ENCODE data around the gene FOXE1.

Gene FOXE1

GRCh38 chr9:97861148-97861475 lies 8.1 kb downstream of the FOXE1 start:
- Histone ChIP-seq H3K27me3 (ENCODE audit: control insufficient read depth in 2 of 2, insufficient read depth in 2 of 2, low read length in 2 of 2) (peaks cover 36 to 46% of the 10 kb centered on the region in 2 donors), H3K36me3 (ENCODE audit: control insufficient read depth in 2 of 2, insufficient read depth in 2 of 2, low read length in 2 of 2) (no peaks in the 10 kb centered on the region), H3K9ac (ENCODE audit: low read depth in 1 of 2, low read length in 2 of 2) (no peak overlapping the region), H3K9me3 (ENCODE audit: control insufficient read depth in 2 of 2, low read length in 2 of 2) (peaks cover 0 to under 1% of the 10 kb centered on the region in 2 donors), H3K4me1 (ENCODE audit: control insufficient read depth in 2 of 2, insufficient read depth in 2 of 2, low read length in 2 of 2) (no peaks in the 10 kb centered on the region), H3K4me3 (ENCODE audit: low read length in 2 of 2) (no peak overlapping the region), H3K27ac (ENCODE audit: low read depth in 2 of 2, low read length in 2 of 2) (no peak overlapping the region)

- Histone ChIP-seq H3K27me3 (ENCODE audit: control insufficient read depth in 2 of 2, insufficient read depth in 2 of 2, low read length in 2 of 2) (peaks cover 20 to 28% of the 10 kb centered on the region in 2 donors), H3K4me3 (ENCODE audit: low read length in 2 of 2) (no peak overlapping the region), H3K9me3 (ENCODE audit: control insufficient read depth in 2 of 2, low read length in 2 of 2) (peaks cover 0 to 7% of the 10 kb centered on the region in 2 donors), H3K4me1 (ENCODE audit: control insufficient read depth in 2 of 2, insufficient read depth in 2 of 2, low read length in 2 of 2) (no peaks in the 10 kb centered on the region), H3K9ac (ENCODE audit: low read depth in 1 of 2, low read length in 2 of 2) (no peak overlapping the region), H3K27ac (ENCODE audit: low read depth in 2 of 2, low read length in 2 of 2) (no peak overlapping the region), H3K36me3 (ENCODE audit: control insufficient read depth in 2 of 2, insufficient read depth in 2 of 2, low read length in 2 of 2) (no peaks in the 10 kb centered on the region)
Observed at GRCh38 chr9:97863314-97863713, 10.3 kb downstream of the FOXE1 start.

- Histone ChIP-seq H3K36me3 (ENCODE audit: control insufficient read depth in 2 of 2, insufficient read depth in 2 of 2, low read length in 2 of 2) (no peaks in the 10 kb centered on the region), H3K27ac (ENCODE audit: low read depth in 2 of 2, low read length in 2 of 2) (no peak overlapping the region), H3K27me3 (ENCODE audit: control insufficient read depth in 2 of 2, insufficient read depth in 2 of 2, low read length in 2 of 2) (peaks cover 13 to 20% of the 10 kb centered on the region in 2 donors), H3K4me3 (ENCODE audit: low read length in 2 of 2) (no peak overlapping the region), H3K9me3 (ENCODE audit: control insufficient read depth in 2 of 2, low read length in 2 of 2) (peaks cover 0 to 7% of the 10 kb centered on the region in 2 donors), H3K9ac (ENCODE audit: low read depth in 1 of 2, low read length in 2 of 2) (no peak overlapping the region), H3K4me1 (ENCODE audit: control insufficient read depth in 2 of 2, insufficient read depth in 2 of 2, low read length in 2 of 2) (no peaks in the 10 kb centered on the region)
Observed at GRCh38 chr9:97864396-97864795, 11.4 kb downstream of the FOXE1 start.

- peaks cover 0 to 7% of the 10 kb centered on the region in 2 donors for H3K9me3 ChIP-seq (ENCODE audit: control insufficient read depth in 2 of 2, low read length in 2 of 2)
- H3K27me3 ChIP-seq (ENCODE audit: control insufficient read depth in 2 of 2, insufficient read depth in 2 of 2, low read length in 2 of 2): peaks cover 0 to 3% of the 10 kb centered on the region in 2 donors
- no peaks in the 10 kb centered on the region for H3K36me3 ChIP-seq (ENCODE audit: control insufficient read depth in 2 of 2, insufficient read depth in 2 of 2, low read length in 2 of 2)
- H3K4me3 ChIP-seq (ENCODE audit: low read length in 2 of 2): no peak overlapping the region
- H3K4me1 ChIP-seq (ENCODE audit: control insufficient read depth in 2 of 2, insufficient read depth in 2 of 2, low read length in 2 of 2): no peaks in the 10 kb centered on the region
- H3K27ac ChIP-seq (ENCODE audit: low read depth in 2 of 2, low read length in 2 of 2): no peak overlapping the region
- no peak overlapping the region for H3K9ac ChIP-seq (ENCODE audit: low read depth in 1 of 2, low read length in 2 of 2)
Observed at GRCh38 chr9:97866300-97866699, 13.3 kb downstream of the FOXE1 start.

- Histone ChIP-seq H3K27ac (ENCODE audit: low read depth in 2 of 2, low read length in 2 of 2) (no peak overlapping the region), H3K4me1 (ENCODE audit: control insufficient read depth in 2 of 2, insufficient read depth in 2 of 2, low read length in 2 of 2) (no peaks in the 10 kb centered on the region), H3K4me3 (ENCODE audit: low read length in 2 of 2) (no peak overlapping the region)
Observed at GRCh38 chr9:97866848-97867247, 13.8 kb downstream of the FOXE1 start.

GRCh38 chr9:97868859-97869258 lies 15.8 kb downstream of the FOXE1 start:
- Histone ChIP-seq H3K27ac (ENCODE audit: low read depth in 2 of 2, low read length in 2 of 2) (no peak overlapping the region), H3K36me3 (ENCODE audit: control insufficient read depth in 2 of 2, insufficient read depth in 2 of 2, low read length in 2 of 2) (no peaks in the 10 kb centered on the region), H3K4me3 (ENCODE audit: low read length in 2 of 2) (no peak overlapping the region), H3K9ac (ENCODE audit: low read depth in 1 of 2, low read length in 2 of 2) (no peak overlapping the region), H3K4me1 (ENCODE audit: control insufficient read depth in 2 of 2, insufficient read depth in 2 of 2, low read length in 2 of 2) (no peaks in the 10 kb centered on the region), H3K27me3 (ENCODE audit: control insufficient read depth in 2 of 2, insufficient read depth in 2 of 2, low read length in 2 of 2) (no peaks in the 10 kb centered on the region), H3K9me3 (ENCODE audit: control insufficient read depth in 2 of 2, low read length in 2 of 2) (peaks cover 0 to 7% of the 10 kb centered on the region in 2 donors)

More at GRCh38 chr9:97866848-97867247, 13.8 kb downstream of the FOXE1 start:
- Histone ChIP-seq H3K9ac (ENCODE audit: low read depth in 1 of 2, low read length in 2 of 2) (no peak overlapping the region), H3K27me3 (ENCODE audit: control insufficient read depth in 2 of 2, insufficient read depth in 2 of 2, low read length in 2 of 2) (peaks cover 0 to 3% of the 10 kb centered on the region in 2 donors), H3K36me3 (ENCODE audit: control insufficient read depth in 2 of 2, insufficient read depth in 2 of 2, low read length in 2 of 2) (no peaks in the 10 kb centered on the region), H3K9me3 (ENCODE audit: control insufficient read depth in 2 of 2, low read length in 2 of 2) (peaks cover 0 to 7% of the 10 kb centered on the region in 2 donors)

- no peaks in the 10 kb centered on the region for H3K27me3 ChIP-seq (ENCODE audit: control insufficient read depth in 2 of 2, insufficient read depth in 2 of 2, low read length in 2 of 2)
- no peak overlapping the region for H3K4me3 ChIP-seq (ENCODE audit: low read length in 2 of 2)
- H3K36me3 ChIP-seq (ENCODE audit: control insufficient read depth in 2 of 2, insufficient read depth in 2 of 2, low read length in 2 of 2): no peaks in the 10 kb centered on the region
- H3K4me1 ChIP-seq (ENCODE audit: control insufficient read depth in 2 of 2, insufficient read depth in 2 of 2, low read length in 2 of 2): no peaks in the 10 kb centered on the region
- no peak overlapping the region for H3K27ac ChIP-seq (ENCODE audit: low read depth in 2 of 2, low read length in 2 of 2)
- no peaks in the 10 kb centered on the region for H3K9me3 ChIP-seq (ENCODE audit: control insufficient read depth in 2 of 2, low read length in 2 of 2)
- H3K9ac ChIP-seq (ENCODE audit: low read depth in 1 of 2, low read length in 2 of 2): no peak overlapping the region
Observed at GRCh38 chr9:97873425-97873824, 20.4 kb downstream of the FOXE1 start.

GRCh38 chr9:97873882-97874281 lies 20.9 kb downstream of the FOXE1 start:
- Histone ChIP-seq H3K4me3 (ENCODE audit: low read length in 2 of 2) (no peak overlapping the region), H3K27ac (ENCODE audit: low read depth in 2 of 2, low read length in 2 of 2) (no peak overlapping the region), H3K36me3 (ENCODE audit: control insufficient read depth in 2 of 2, insufficient read depth in 2 of 2, low read length in 2 of 2) (no peaks in the 10 kb centered on the region)

GRCh38 chr9:97874624-97875023 lies 21.6 kb downstream of the FOXE1 start:
- no peak overlapping the region for H3K27ac ChIP-seq (ENCODE audit: low read depth in 2 of 2, low read length in 2 of 2)
- H3K36me3 ChIP-seq (ENCODE audit: control insufficient read depth in 2 of 2, insufficient read depth in 2 of 2, low read length in 2 of 2): no peaks in the 10 kb centered on the region
- no peak overlapping the region for H3K9ac ChIP-seq (ENCODE audit: low read depth in 1 of 2, low read length in 2 of 2)
- H3K9me3 ChIP-seq (ENCODE audit: control insufficient read depth in 2 of 2, low read length in 2 of 2): no peaks in the 10 kb centered on the region
- no peak overlapping the region for H3K4me3 ChIP-seq (ENCODE audit: low read length in 2 of 2)
- H3K27me3 ChIP-seq (ENCODE audit: control insufficient read depth in 2 of 2, insufficient read depth in 2 of 2, low read length in 2 of 2): no peaks in the 10 kb centered on the region
- H3K4me1 ChIP-seq (ENCODE audit: control insufficient read depth in 2 of 2, insufficient read depth in 2 of 2, low read length in 2 of 2): no peaks in the 10 kb centered on the region

More at GRCh38 chr9:97873882-97874281, 20.9 kb downstream of the FOXE1 start:
- Histone ChIP-seq H3K9me3 (ENCODE audit: control insufficient read depth in 2 of 2, low read length in 2 of 2) (no peaks in the 10 kb centered on the region), H3K9ac (ENCODE audit: low read depth in 1 of 2, low read length in 2 of 2) (no peak overlapping the region), H3K27me3 (ENCODE audit: control insufficient read depth in 2 of 2, insufficient read depth in 2 of 2, low read length in 2 of 2) (no peaks in the 10 kb centered on the region), H3K4me1 (ENCODE audit: control insufficient read depth in 2 of 2, insufficient read depth in 2 of 2, low read length in 2 of 2) (no peaks in the 10 kb centered on the region)

GRCh38 chr9:97875111-97875510 lies 22.1 kb downstream of the FOXE1 start:
- H3K27me3 ChIP-seq (ENCODE audit: control insufficient read depth in 2 of 2, insufficient read depth in 2 of 2, low read length in 2 of 2): no peaks in the 10 kb centered on the region
- no peak overlapping the region for H3K27ac ChIP-seq (ENCODE audit: low read depth in 2 of 2, low read length in 2 of 2)
- H3K4me3 ChIP-seq (ENCODE audit: low read length in 2 of 2): no peak overlapping the region
- H3K9me3 ChIP-seq (ENCODE audit: control insufficient read depth in 2 of 2, low read length in 2 of 2): no peaks in the 10 kb centered on the region
- H3K9ac ChIP-seq (ENCODE audit: low read depth in 1 of 2, low read length in 2 of 2): no peak overlapping the region
- H3K4me1 ChIP-seq (ENCODE audit: control insufficient read depth in 2 of 2, insufficient read depth in 2 of 2, low read length in 2 of 2): no peaks in the 10 kb centered on the region
- H3K36me3 ChIP-seq (ENCODE audit: control insufficient read depth in 2 of 2, insufficient read depth in 2 of 2, low read length in 2 of 2): no peaks in the 10 kb centered on the region

- no peaks in the 10 kb centered on the region for H3K4me1 ChIP-seq (ENCODE audit: control insufficient read depth in 2 of 2, insufficient read depth in 2 of 2, low read length in 2 of 2)
- no peak overlapping the region for H3K4me3 ChIP-seq (ENCODE audit: low read length in 2 of 2)
- H3K9me3 ChIP-seq (ENCODE audit: control insufficient read depth in 2 of 2, low read length in 2 of 2): no peaks in the 10 kb centered on the region
- H3K36me3 ChIP-seq (ENCODE audit: control insufficient read depth in 2 of 2, insufficient read depth in 2 of 2, low read length in 2 of 2): no peaks in the 10 kb centered on the region
- no peak overlapping the region for H3K9ac ChIP-seq (ENCODE audit: low read depth in 1 of 2, low read length in 2 of 2)
- no peaks in the 10 kb centered on the region for H3K27me3 ChIP-seq (ENCODE audit: control insufficient read depth in 2 of 2, insufficient read depth in 2 of 2, low read length in 2 of 2)
- no peak overlapping the region for H3K27ac ChIP-seq (ENCODE audit: low read depth in 2 of 2, low read length in 2 of 2)
Observed at GRCh38 chr9:97876061-97876460, 23.0 kb downstream of the FOXE1 start.

Data from mucosa of rectum (tissue), 2 donors.